Measurements from ENCODE around the gene KCNC1.

KCNC1 gene

GRCh38 chr11:17740649-17741235 lies 6.2 kb downstream of the KCNC1 start:
- H3K27ac Mint-ChIP-seq: no peak overlapping the region
- peaks cover 2% of the 10 kb centered on the region for H3K4me1 Mint-ChIP-seq (ENCODE audit: low read depth)
- H3K4me3 Mint-ChIP-seq: no peak overlapping the region
- no peaks in the 10 kb centered on the region for H3K36me3 Mint-ChIP-seq
- H3K27me3 Mint-ChIP-seq: peaks cover 18% of the 10 kb centered on the region
- no peaks in the 10 kb centered on the region for H3K9me3 Mint-ChIP-seq (ENCODE audit: low read depth)

DNA sequence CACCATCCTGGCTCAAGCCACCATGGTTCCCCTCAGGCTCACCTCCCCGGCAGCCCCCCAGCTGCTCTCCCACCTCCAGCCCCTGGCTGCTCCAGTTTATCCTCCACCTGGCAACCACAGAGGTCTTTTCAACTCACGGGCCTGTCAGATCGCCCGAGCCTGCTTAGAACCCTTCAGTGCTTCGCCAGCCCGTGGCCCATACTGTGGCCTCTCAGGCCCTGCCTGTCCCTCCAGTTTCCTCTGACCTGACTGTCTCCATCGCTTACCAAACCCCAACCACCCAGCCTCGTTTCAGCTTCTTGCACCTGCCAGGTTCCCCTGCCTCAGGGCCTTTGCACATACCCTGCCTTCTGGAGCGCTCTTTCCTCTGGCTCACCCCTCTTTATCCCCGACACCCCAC lies 6.9 kb downstream of the KCNC1 start:
- no peaks in the 10 kb centered on the region for H3K4me1 Mint-ChIP-seq (ENCODE audit: low read depth)
- no peak overlapping the region for H3K27ac Mint-ChIP-seq
- H3K36me3 Mint-ChIP-seq: no peaks in the 10 kb centered on the region
- peaks cover 17% of the 10 kb centered on the region for H3K27me3 Mint-ChIP-seq
- H3K9me3 Mint-ChIP-seq (ENCODE audit: low read depth): no peaks in the 10 kb centered on the region
- H3K4me3 Mint-ChIP-seq: no peak overlapping the region

- Mint-ChIP-seq H3K4me3 (no peak overlapping the region), H3K27me3 (peaks cover 12% of the 10 kb centered on the region), H3K36me3 (no peaks in the 10 kb centered on the region), H3K9me3 (ENCODE audit: low read depth) (no peaks in the 10 kb centered on the region), H3K4me1 (ENCODE audit: low read depth) (no peaks in the 10 kb centered on the region), H3K27ac (no peak overlapping the region)
These were observed 7.4 kb downstream of the KCNC1 start for GRCh38 chr11:17742019-17742418.

DNA sequence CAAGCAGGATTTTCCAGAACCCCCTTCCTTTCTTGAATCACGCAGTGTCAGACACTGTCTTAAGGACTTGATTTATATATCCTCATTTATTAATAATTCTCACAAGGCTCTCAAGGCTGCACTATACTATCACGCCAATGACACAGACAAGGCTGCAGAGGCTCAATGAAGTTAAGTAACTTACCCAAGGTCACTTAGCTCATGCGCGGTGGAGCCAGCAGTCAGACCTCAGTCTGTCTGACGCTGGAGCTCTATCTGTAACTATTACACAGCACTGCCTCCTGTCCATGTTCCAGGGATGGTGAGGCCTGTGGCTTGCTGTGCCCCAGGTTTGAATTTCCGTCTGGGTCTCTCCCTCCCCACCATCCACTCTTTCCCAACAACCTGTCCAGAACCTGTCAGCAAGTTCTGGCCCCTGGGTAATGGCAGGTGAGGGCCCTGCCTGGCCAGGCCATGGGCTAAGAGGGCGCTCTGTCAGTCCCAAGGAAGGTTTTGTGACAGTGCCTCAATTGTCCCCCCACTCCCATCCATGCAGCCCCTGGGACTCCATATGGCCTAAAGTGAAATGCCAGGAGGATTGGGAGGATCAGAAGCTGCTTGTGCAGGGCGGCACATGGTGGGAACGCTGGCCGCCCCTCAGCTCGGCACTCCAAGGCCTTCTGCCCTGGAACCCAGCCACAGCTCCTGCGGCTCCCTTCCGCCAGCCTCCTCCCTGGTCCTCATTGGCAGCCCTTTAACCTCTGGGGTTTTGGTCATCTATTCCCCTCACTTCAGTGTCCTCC lies 8.6 kb downstream of the KCNC1 start:
- no peaks in the 10 kb centered on the region for H3K36me3 Mint-ChIP-seq
- no peaks in the 10 kb centered on the region for H3K4me1 Mint-ChIP-seq (ENCODE audit: low read depth)

GRCh38 chr11:17743808-17744119 lies 9.2 kb downstream of the KCNC1 start:
- H3K27me3 Mint-ChIP-seq: peaks cover 13% of the 10 kb centered on the region
- no peak overlapping the region for H3K4me3 Mint-ChIP-seq
- no peaks in the 10 kb centered on the region for H3K9me3 Mint-ChIP-seq (ENCODE audit: low read depth)
- no peaks in the 10 kb centered on the region for H3K4me1 Mint-ChIP-seq (ENCODE audit: low read depth)
- H3K36me3 Mint-ChIP-seq: no peaks in the 10 kb centered on the region
- no peak overlapping the region for H3K27ac Mint-ChIP-seq

More for the DNA sequence above, 8.6 kb downstream of the KCNC1 start:
- no peak overlapping the region for H3K4me3 Mint-ChIP-seq
- no peaks in the 10 kb centered on the region for H3K9me3 Mint-ChIP-seq (ENCODE audit: low read depth)
- no peak overlapping the region for H3K27ac Mint-ChIP-seq
- H3K27me3 Mint-ChIP-seq: peaks cover 13% of the 10 kb centered on the region

DNA sequence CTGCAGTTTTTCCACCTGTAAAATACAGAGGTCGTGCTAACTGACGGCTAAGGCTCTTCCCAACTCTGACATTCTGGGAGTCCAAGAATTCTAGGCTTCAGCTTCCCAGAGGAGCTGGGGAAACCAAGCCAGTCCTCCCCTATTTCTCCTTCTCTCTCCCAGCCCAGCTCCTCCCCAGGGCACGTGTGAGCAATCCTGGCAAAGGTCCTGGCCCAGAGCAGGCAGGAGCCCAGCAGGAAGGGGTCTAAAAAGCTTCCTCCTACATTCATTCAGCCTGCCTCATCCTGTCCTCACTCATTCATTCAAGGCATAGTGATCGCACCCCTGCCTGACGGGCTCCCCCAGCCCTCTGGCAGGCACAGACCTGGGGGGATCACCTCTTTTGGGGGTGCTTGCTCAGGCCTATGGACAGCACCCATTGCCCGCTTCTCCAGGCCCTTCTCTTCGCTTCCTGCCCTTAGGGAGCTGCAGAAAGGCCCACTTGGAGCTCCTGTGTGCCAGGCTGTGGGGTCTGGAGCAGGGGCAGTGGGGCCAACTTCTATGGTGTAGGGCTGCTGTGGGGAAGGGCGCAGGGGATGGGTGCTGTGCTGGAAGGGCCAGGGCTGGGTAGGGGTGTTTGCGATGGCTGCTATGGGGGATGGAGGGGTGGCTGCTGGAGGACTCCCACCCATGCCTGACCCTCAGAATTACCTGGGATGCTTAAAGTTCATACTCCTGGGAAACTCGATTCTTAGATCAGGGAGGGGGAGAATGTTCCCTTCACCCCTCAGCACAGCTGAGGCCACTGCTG lies 9.8 kb downstream of the KCNC1 start:
- Mint-ChIP-seq H3K27ac (no peak overlapping the region), H3K36me3 (no peaks in the 10 kb centered on the region), H3K4me3 (no peak overlapping the region), H3K4me1 (ENCODE audit: low read depth) (no peaks in the 10 kb centered on the region), H3K27me3 (peaks cover 13% of the 10 kb centered on the region), H3K9me3 (ENCODE audit: low read depth) (no peaks in the 10 kb centered on the region)

DNA sequence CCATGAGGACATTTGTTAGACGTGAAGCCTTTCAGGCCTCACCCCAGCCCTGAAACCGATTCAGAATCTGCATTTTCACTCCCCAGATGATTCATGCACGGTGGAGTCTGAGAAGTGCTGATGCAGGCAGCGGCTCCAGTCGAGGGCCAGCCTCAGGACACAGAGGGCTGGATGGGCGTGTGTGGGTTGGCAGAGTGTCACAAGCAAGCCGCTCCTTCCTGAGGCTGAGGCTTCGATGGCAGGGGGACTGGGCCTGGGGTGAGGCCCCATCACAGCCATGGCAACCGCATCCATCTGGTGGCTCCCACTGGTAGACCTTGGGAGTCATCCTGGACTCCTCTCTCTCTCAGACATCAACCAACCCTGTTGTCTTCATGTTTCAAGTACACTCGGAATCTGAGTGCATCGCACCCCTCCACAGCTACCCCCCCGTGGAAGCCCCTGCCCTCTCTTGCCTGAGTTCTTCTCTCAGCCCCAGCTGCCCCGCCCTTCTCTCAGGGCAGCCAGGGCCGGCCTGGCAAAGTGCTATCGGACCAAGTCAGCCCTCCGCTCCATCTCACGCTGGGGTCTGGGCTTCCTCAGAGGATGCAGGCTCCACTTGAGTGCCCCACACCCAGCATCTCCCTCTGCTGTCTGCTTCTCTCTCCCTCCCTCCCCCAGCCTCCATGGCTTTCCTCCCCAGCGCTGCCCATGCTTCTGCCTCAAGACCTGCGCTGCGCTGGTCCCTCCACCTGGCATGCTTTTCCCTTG lies 10.6 kb downstream of the KCNC1 start:
- Mint-ChIP-seq H3K27me3 (peaks cover 11% of the 10 kb centered on the region), H3K4me3 (no peak overlapping the region), H3K27ac (no peak overlapping the region), H3K4me1 (ENCODE audit: low read depth) (no peaks in the 10 kb centered on the region), H3K36me3 (no peaks in the 10 kb centered on the region), H3K9me3 (ENCODE audit: low read depth) (no peaks in the 10 kb centered on the region)

DNA sequence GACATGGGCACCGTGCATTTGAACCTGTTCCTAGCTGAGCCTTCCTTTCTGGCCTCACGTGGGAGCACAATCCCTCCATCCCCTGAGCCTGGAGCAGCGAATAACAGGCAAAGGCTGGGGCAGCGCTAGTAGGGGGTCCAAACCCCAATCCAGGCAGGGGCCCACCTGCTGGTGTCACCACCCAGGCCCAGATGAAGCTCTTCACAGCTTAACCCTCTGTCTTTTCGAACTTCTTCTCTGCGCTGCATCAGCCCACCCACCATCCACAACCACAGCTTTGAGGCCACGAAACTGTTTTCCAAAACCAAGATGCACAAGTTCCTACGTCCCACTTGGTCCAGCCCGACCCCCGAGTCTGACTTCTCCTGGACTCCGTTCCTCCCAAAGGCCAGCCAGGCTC lies 11.5 kb downstream of the KCNC1 start:
- H3K36me3 Mint-ChIP-seq: no peaks in the 10 kb centered on the region
- H3K27me3 Mint-ChIP-seq: peaks cover 9% of the 10 kb centered on the region
- H3K4me3 Mint-ChIP-seq: no peak overlapping the region
- H3K9me3 Mint-ChIP-seq (ENCODE audit: low read depth): no peaks in the 10 kb centered on the region
- no peaks in the 10 kb centered on the region for H3K4me1 Mint-ChIP-seq (ENCODE audit: low read depth)
- H3K27ac Mint-ChIP-seq: no peak overlapping the region

DNA sequence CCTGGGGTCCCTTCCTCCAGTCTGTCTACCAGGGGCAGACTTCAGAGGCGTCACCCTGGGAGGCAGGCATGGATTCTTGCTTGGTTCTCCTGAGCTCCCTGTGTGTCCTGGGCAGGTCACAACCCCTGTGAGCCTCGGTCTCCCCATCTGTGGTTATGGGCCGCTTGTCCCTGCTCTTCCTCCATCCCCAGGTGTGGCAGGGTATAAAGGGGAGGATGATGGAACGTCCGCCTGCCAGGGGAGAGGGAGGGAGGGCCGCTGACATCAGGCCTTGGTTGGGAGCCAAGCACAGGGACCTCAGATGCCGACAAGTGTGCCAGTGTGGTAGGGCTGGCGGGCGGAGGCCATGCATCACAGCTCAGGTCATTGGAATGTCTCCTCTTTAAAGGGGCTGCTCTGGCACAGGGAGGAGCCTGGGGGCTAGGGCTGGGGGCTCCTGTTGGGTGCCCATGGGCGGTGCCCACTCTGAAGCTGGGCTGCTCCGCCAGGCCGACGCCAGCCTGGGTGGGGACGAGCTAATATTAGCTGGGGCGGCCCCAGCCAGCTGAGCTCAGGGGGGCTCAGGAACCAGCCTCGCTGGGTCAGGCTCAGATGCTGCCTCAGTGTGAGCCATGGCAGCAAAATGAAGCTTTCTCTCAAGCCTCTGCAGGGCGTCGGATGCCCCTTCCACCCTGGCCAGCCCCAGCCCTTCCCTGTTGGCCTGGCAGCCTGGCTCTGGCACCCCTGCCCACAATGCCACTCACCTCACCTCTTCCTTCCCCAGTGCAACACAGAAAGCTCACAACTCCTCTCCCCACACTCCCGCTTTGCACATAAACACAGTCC lies 12.8 kb downstream of the KCNC1 start:
- Mint-ChIP-seq H3K27ac (no peak overlapping the region), H3K4me1 (ENCODE audit: low read depth) (no peaks in the 10 kb centered on the region), H3K9me3 (ENCODE audit: low read depth) (no peaks in the 10 kb centered on the region), H3K36me3 (no peaks in the 10 kb centered on the region), H3K27me3 (peaks cover 4% of the 10 kb centered on the region), H3K4me3 (no peak overlapping the region)

DNA sequence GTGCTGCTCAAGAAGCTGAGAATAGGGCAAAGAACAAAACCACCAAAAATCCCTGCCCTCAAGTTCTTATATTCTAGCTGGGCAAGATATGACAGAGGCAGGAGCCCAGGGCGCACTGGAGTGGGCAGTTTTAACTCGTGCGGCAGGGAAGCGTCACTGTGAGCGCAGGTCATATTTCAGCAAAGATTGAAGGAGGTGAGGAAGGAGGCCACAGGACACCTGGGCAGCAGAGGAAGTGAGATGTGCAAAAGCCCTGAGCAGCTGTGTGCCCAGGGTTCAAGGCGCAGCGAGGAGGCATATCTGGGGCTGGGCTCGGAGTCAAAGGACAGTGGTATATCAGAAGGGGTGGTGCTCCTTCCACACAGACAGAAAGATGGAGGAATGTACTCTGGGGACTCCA lies 13.5 kb downstream of the KCNC1 start:
- H3K36me3 Mint-ChIP-seq: no peaks in the 10 kb centered on the region
- H3K27me3 Mint-ChIP-seq: peaks cover 4% of the 10 kb centered on the region
- H3K9me3 Mint-ChIP-seq (ENCODE audit: low read depth): no peaks in the 10 kb centered on the region
- H3K4me3 Mint-ChIP-seq: no peak overlapping the region
- H3K27ac Mint-ChIP-seq: no peak overlapping the region
- H3K4me1 Mint-ChIP-seq (ENCODE audit: low read depth): no peaks in the 10 kb centered on the region

DNA sequence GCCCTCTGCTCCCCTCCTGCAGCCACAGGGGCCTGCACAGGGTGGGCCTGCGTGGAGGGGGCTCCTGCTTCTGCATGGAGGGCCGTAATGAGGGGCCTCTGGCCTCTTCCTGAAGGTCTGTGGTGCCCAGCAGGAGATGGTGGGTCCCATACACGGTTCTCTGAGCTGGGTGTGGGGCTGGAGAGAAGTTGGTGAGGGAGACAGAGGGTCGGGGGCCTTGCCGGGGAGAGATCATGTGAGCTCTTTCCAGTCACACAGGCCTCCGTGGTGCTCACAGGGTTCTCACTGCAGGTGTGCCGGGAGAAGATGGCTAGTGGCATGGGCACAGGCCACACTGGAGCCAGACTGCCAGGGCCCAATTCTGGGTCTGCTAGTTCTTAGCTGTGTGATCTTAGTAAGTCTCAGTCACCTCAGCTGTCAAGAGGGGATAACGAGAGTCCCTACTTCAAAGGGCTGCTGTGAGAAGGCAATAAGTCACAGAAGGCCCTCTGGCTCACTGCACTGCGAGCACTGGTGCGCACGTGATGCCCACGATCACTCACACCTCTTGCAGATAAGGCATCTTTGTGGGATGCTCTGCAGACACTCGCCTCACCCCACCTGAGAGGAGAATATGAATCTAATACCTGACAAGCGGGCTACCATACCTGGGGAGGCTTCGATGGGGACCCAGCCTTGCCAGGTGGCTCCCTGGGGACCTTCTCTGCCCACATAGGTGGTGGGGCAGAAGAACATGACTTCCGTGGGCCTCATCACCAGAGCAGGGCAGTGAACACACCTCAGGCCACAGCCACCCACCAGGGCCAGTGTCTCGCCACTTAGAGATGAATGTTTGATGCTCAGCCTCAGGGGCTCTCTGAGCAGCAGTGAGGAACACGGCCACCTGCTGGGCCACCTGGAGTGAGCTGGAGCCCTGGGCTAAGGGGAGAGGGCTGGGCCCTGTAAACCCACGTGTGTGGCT lies 14.5 kb downstream of the KCNC1 start:
- Mint-ChIP-seq H3K27me3 (peaks cover 4% of the 10 kb centered on the region), H3K4me3 (no peak overlapping the region), H3K36me3 (no peaks in the 10 kb centered on the region), H3K4me1 (ENCODE audit: low read depth) (no peaks in the 10 kb centered on the region), H3K27ac (no peak overlapping the region), H3K9me3 (ENCODE audit: low read depth) (no peaks in the 10 kb centered on the region)

- Mint-ChIP-seq H3K36me3 (no peaks in the 10 kb centered on the region), H3K27ac (no peak overlapping the region), H3K9me3 (ENCODE audit: low read depth) (no peaks in the 10 kb centered on the region), H3K4me3 (no peak overlapping the region), H3K27me3 (peaks cover 3% of the 10 kb centered on the region), H3K4me1 (ENCODE audit: low read depth) (no peaks in the 10 kb centered on the region)
These were observed 15.6 kb downstream of the KCNC1 start for GRCh38 chr11:17750013-17750800.

GRCh38 chr11:17750801-17751165 lies 16.2 kb downstream of the KCNC1 start:
- Mint-ChIP-seq H3K27me3 (peaks cover 3% of the 10 kb centered on the region), H3K4me1 (ENCODE audit: low read depth) (no peaks in the 10 kb centered on the region), H3K4me3 (no peak overlapping the region), H3K36me3 (no peaks in the 10 kb centered on the region), H3K27ac (no peak overlapping the region), H3K9me3 (ENCODE audit: low read depth) (no peaks in the 10 kb centered on the region)

Data from activated naive CD8-positive, alpha-beta T cell (primary cell).